ENCODE data around the gene C1GALT1C1.
"Not testable (repeated sequence)": the region's sequence is repeated elsewhere in the genome, so short reads cannot be mapped to it uniquely, and the experiment has no call there.

The C1GALT1C1 gene

GRCh38 chrX:120629667-120630537 is at the start of gene C1GALT1C1:
Gene C1GALT1C1 (minus strand): TSS chrX:120630054. CDS start chrX:120627166, 2,888 bp downstream.
- DNase-seq (ENCODE audit: low read depth): peak; percentile 87

GRCh38 chrX:120677004-120677652 is 47.3 kb upstream of the C1GALT1C1 start:
- DNase-seq (ENCODE audit: low read depth): no peak

GRCh38 chrX:120672841-120673530 is 43.1 kb upstream of the C1GALT1C1 start:
- DNase-seq (ENCODE audit: low read depth): no peak

DNA sequence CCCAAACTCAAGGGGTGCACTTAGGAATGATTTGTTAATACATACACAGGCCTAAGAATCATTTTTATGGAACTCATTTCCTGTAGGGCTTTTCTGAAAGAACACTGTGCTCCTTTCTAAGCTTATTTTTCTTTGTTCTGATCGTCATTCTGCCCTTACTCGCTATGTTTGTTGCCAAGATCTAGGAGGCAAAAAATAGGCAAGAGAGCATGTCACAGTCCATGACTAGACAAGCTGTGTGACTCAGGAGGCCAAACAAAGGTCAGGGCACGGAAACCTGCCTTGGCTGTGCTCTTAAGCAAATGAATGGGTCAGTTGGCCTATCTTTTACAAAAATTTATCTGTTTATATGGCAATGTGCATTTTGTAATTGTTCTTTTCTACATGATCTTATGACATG is 42.5 kb upstream of the C1GALT1C1 start:
- no peak for DNase-seq (ENCODE audit: low read depth)

DNA sequence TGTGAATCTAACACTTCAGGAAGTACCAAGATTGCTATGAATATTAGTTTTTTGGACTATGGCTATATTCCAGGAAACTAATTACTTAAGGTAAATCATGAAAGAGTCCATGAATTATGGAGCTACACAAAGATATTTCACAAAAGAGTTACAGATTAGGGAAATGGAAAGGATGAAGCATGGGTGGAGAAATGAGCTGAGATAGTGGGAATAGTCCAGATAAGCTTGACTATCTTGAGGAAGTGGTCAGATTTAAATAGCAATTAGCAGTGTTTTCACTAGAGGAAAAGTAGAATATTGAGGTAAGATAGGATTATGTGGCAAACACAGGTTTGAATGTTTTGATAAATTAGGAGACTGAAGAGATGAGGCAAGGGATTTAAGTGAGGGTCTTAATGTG is 42.1 kb upstream of the C1GALT1C1 start:
- no peak for DNase-seq (ENCODE audit: low read depth)

GRCh38 chrX:120668357-120668756 is 38.5 kb upstream of the C1GALT1C1 start:
- DNase-seq (ENCODE audit: low read depth): no peak

GRCh38 chrX:120664535-120664934 is 34.7 kb upstream of the C1GALT1C1 start:
- not testable (repeated sequence) for DNase-seq (ENCODE audit: low read depth)

- no peak for DNase-seq (ENCODE audit: low read depth)
Measured at GRCh38 chrX:120664081-120664480, 34.2 kb upstream of the C1GALT1C1 start.

- no peak for DNase-seq (ENCODE audit: low read depth)
Measured at GRCh38 chrX:120662662-120663061, 32.8 kb upstream of the C1GALT1C1 start.

GRCh38 chrX:120660637-120661036 is 30.8 kb upstream of the C1GALT1C1 start:
- no peak for DNase-seq (ENCODE audit: low read depth)

DNA sequence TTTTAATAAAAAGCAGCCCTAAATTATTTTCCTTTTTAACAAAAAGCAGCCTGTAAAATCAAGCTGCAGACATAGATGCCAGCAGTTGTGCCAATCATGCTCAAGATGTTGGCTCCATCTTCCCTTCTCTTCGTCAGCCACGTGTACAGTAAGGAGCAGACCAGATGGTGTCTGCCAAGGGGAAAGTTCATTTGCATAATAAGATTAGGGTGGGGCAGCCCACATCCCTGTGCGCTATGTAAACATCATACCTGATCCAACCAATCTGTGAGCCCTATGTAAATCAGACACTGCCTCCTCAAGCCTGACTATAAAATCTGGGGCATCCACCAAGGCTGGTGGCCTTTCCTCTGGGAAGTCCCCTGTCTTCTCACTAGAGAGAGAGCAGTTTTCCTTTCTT is 23.1 kb upstream of the C1GALT1C1 start:
- no peak for DNase-seq (ENCODE audit: low read depth)

DNA sequence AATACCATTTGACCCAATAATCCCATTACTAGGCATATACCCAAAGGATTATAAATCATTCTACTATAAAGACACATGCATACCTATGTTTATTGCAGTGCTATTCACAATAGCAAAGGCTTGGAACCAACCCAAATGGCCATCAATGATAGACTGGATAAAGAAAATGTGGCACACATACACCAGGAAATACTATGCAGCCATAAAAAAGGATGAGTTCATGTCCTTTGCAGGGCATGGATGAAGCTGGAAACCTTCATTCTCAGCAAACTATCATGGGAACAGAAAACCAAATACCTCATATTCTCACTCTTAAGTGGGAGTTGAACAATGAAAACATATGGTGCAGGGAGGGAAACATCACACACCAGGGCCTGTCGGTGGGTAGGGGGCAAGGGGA is 22.4 kb upstream of the C1GALT1C1 start:
- DNase-seq (ENCODE audit: low read depth): not testable (repeated sequence)

DNA sequence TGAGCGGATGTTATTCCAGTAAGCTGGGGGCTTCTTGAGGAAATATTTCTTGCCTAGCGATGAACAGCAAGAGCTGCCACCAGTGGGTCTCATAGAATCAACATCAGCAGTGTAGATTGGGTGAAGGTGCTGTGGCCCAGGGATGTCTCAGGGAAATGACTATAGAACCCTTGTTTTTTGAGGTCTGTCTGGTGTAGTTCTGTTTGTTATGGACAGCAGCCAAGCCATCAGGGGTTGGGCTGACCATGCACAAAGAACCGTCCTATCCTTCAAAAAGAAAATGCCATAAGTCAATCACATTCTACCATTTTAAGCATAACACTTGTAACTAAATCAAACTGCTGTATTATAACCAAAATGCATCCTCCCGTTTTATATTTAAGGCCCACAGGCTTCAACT is 17.3 kb upstream of the C1GALT1C1 start:
- no peak for DNase-seq (ENCODE audit: low read depth)

GRCh38 chrX:120642871-120643270 is 13.0 kb upstream of the C1GALT1C1 start:
- DNase-seq (ENCODE audit: low read depth): no peak

DNA sequence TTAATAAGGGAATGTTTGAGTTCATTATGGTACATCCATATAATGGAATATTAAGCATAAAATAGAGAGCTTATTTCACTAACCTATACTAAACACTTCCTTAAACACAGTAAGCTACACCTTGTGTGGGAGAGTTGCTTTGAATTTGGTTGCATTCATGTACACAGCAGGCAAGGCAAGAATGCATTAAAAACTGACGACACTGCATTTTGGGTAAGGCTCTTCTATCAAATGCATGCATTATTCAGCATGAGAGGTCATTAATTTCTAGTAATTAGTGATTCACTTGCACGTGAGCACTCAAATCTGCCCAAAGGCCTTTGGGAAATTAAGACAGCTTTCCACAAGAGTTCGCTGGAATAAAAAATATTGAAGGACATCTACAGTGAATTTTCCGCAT is 8.8 kb upstream of the C1GALT1C1 start:
- DNase-seq (ENCODE audit: low read depth): no peak

DNA sequence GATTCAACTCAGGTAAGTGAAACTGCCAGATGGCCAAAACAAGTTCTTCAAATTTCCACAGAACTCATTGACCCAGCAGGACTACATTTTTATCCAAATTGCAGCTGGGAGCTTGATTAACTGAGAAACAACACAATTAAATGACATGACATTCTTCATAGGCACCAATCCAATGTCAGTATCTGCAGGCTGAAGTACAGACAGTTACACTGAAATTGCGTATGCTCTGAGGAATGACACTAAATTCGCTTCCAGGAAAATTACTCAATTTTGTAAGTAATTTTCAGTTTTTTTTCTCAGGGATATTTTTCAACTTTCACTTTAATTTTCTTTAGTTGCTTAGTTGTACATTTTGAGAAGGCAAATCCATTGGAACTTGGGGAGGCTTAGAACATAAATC is 4.5 kb downstream of the C1GALT1C1 start:
- DNase-seq (ENCODE audit: low read depth): no peak

GRCh38 chrX:120617996-120618630 is 11.7 kb downstream of the C1GALT1C1 start:
- no peak for DNase-seq (ENCODE audit: low read depth)

GRCh38 chrX:120614816-120615215 is 15.0 kb downstream of the C1GALT1C1 start:
- no peak for DNase-seq (ENCODE audit: low read depth)

GRCh38 chrX:120612086-120612485 is 17.8 kb downstream of the C1GALT1C1 start:
- no peak for DNase-seq (ENCODE audit: low read depth)

- no peak for DNase-seq (ENCODE audit: low read depth)
Measured at GRCh38 chrX:120604361-120604782, 25.5 kb downstream of the C1GALT1C1 start.

- peak; percentile 63 for DNase-seq (ENCODE audit: low read depth)
Measured at GRCh38 chrX:120603707-120604360, 26.0 kb downstream of the C1GALT1C1 start, which contains the start of gene MCTS1. Gene MCTS1 (plus strand): TSS chrX:120604101. CDS start chrX:120604237, 136 bp downstream.

DNA sequence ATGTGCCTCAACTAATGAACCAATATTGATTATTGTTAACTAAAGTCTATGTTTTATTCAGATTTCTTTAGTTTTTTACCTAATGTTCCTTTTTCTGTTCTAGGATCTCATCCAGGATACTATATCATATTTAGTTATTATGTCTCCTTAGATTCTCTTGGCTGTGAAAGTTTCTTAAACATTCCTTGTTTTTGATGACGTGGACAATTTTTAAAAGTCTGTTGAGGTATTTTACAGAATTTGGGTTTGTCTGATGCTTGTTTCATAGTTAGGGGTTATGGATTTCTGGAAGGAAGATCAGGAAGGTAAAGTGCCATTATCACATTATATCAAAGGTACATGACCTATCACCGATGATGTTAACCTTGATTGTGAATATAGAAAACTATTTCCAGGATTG is 44.2 kb downstream of the C1GALT1C1 start:
- no peak for DNase-seq (ENCODE audit: low read depth)
